NCI-H526 (cell line): ENCODE results near the gene ZNF133.
"Not testable (repeated sequence)": the region's sequence is repeated elsewhere in the genome, so short reads cannot be mapped to it uniquely, and the experiment has no call there.

ENCODE experiments used
- DNase-seq, 2 experiments: peaks; one replicate each; lab custom pipeline; 2025; lab: John Stamatoyannopoulos, UW

The ZNF133 gene

GRCh38 chr20:18287915-18288748 lies at the start of gene ZNF133:
Gene ZNF133, plus strand, starts transcription at chr20:18288527. Its CDS starts 17,160 bp downstream, at chr20:18305687.
- peak; percentile 92 to 97 for DNase-seq

GRCh38 chr20:18240997-18241396 lies 47.3 kb upstream of the ZNF133 start:
- no peak for DNase-seq

GRCh38 chr20:18243802-18244201 lies 44.5 kb upstream of the ZNF133 start:
- no peak for DNase-seq

GRCh38 chr20:18248545-18248944 lies 39.8 kb upstream of the ZNF133 start:
- DNase-seq = not testable (repeated sequence)

- no peak for DNase-seq
Observed at GRCh38 chr20:18250217-18250616, 38.1 kb upstream of the ZNF133 start.

- DNase-seq = no peak
Observed at GRCh38 chr20:18252597-18253451, 35.5 kb upstream of the ZNF133 start.

GRCh38 chr20:18254615-18255014 lies 33.7 kb upstream of the ZNF133 start:
- no peak for DNase-seq

- DNase-seq = no peak
Observed at GRCh38 chr20:18255526-18255925, 32.8 kb upstream of the ZNF133 start.

- no peak for DNase-seq
Observed at GRCh38 chr20:18256440-18257090, 31.8 kb upstream of the ZNF133 start.

- DNase-seq = no peak
Observed at GRCh38 chr20:18258126-18258860, 30.0 kb upstream of the ZNF133 start.

GRCh38 chr20:18259730-18260129 lies 28.6 kb upstream of the ZNF133 start:
- DNase-seq = no peak

GRCh38 chr20:18263723-18264122 lies 24.6 kb upstream of the ZNF133 start:
- peak in 1 of 2 experiments; percentile 4 for DNase-seq

GRCh38 chr20:18265441-18265840 lies 22.9 kb upstream of the ZNF133 start:
- no peak for DNase-seq

GRCh38 chr20:18266282-18266681 lies 22.0 kb upstream of the ZNF133 start:
- no peak for DNase-seq

GRCh38 chr20:18267815-18268214 lies 20.5 kb upstream of the ZNF133 start:
- no peak for DNase-seq

GRCh38 chr20:18271160-18271559 lies 17.2 kb upstream of the ZNF133 start:
- DNase-seq = no peak

GRCh38 chr20:18272451-18272850 lies 15.9 kb upstream of the ZNF133 start:
- DNase-seq = no peak

- DNase-seq = no peak
Observed at GRCh38 chr20:18273738-18274137, 14.6 kb upstream of the ZNF133 start.

GRCh38 chr20:18275960-18276359 lies 12.4 kb upstream of the ZNF133 start:
- not testable (repeated sequence) for DNase-seq

- peak; percentile 67 to 91 for DNase-seq
Observed at GRCh38 chr20:18276821-18277220, 11.5 kb upstream of the ZNF133 start.

- no peak for DNase-seq
Observed at GRCh38 chr20:18279242-18279641, 9.1 kb upstream of the ZNF133 start.
